Parathyroid adenoma (tissue), 2 donors: ENCODE results near the gene FAM149A.

Experiments
- H2AFZ ChIP-seq: fragments of 300-600 bp; sonication (generic); one replicate; pipeline ENCODE4 v1.7.0; 2017; ENCODE audit warnings: antibody characterized with exemption, mild to moderate bottlenecking
- H3K27ac ChIP-seq: fragments of 300-600 bp; sonication (generic); one replicate; pipeline ENCODE4 v1.7.0; 2017
- H3K27me3 ChIP-seq: fragments of 300-600 bp; sonication (generic); one replicate; pipeline ENCODE4 v1.7.0; 2017; ENCODE audit warnings: low read length; ENCODE audit not compliant: control insufficient read depth, insufficient read depth
- H3K36me3 ChIP-seq: fragments of 300-600 bp; sonication (generic); one replicate; pipeline ENCODE4 v1.7.0; 2017; ENCODE audit warnings: low read length; ENCODE audit not compliant: control insufficient read depth, insufficient read depth
- H3K4me1 ChIP-seq: fragments of 300-600 bp; sonication (generic); one replicate; pipeline ENCODE4 v1.7.0; 2017; ENCODE audit warnings: control low read depth
- H3K4me2 ChIP-seq: fragments of 300-600 bp; sonication (generic); one replicate; pipeline ENCODE4 v1.7.0; 2017; ENCODE audit warnings: low read length
- H3K4me3 ChIP-seq: fragments of 300-600 bp; sonication (generic); one replicate; pipeline ENCODE4 v1.7.0; 2017; ENCODE audit warnings: low read depth, low read length
- H3K79me2 ChIP-seq: fragments of 300-600 bp; sonication (generic); one replicate; pipeline ENCODE4 v1.7.0; 2017; ENCODE audit warnings: control low read depth
- H3K9ac ChIP-seq: fragments of 300-600 bp; sonication (generic); one replicate; pipeline ENCODE4 v1.7.0; 2017; ENCODE audit warnings: mild to moderate bottlenecking
- H3K9me3 ChIP-seq: fragments of 300-600 bp; sonication (generic); one replicate; pipeline ENCODE4 v1.7.0; 2017; ENCODE audit warnings: low read length; ENCODE audit not compliant: control insufficient read depth
- CTCF ChIP-seq: fragments of 300-600 bp; sonication (generic); IDR thresholded peaks from one replicate; pipeline ENCODE4 v1.7.0; 2017; ENCODE audit warnings: antibody characterized with exemption, mild to moderate bottlenecking
- donor health status: primary hyperparathyroidism.

FAM149A gene

GRCh38 chr4:186088523-186088922, 16.0 kb upstream of the FAM149A start:
- TF ChIP-seq CTCF: no peak
- H2AFZ ChIP-seq: no peak overlapping the region
- H3K27ac ChIP-seq: no peak overlapping the region

DNA sequence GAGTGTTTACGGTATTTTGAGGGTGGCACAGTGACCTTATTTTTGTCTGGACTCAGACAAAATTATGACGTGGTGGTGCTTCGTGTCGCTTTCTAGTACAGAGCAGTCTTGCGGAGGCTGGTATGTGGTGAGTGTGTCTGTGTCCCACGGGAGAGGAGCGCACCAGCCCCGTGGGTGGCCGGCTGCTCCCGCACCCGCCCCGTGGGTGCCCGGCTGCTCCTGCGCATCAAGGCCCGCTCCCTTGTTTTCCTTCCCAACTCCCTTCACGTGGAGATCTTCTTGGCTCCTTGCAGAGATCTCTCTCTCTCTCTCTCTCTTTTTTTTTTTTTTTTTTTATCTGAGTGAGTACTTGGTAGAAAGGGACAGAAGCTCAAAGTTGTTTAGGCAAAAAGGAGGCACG, 12.2 kb upstream of the FAM149A start:
- H3K4me1 ChIP-seq: no peaks in the 10 kb centered on the region
- no peak for TF ChIP-seq CTCF
- no peaks in the 10 kb centered on the region for H3K27me3 ChIP-seq
- H3K79me2 ChIP-seq: no peaks in the 10 kb centered on the region
- no peaks in the 10 kb centered on the region for H3K9me3 ChIP-seq
- no peak overlapping the region for H3K27ac ChIP-seq
- H3K4me2 ChIP-seq: no peak overlapping the region
- H3K9ac ChIP-seq: no peak overlapping the region
- H2AFZ ChIP-seq: no peak overlapping the region
- no peaks in the 10 kb centered on the region for H3K36me3 ChIP-seq
- no peak overlapping the region for H3K4me3 ChIP-seq

More at GRCh38 chr4:186088523-186088922, 16.0 kb upstream of the FAM149A start:
- Histone ChIP-seq H3K79me2 (no peaks in the 10 kb centered on the region), H3K4me1 (no peaks in the 10 kb centered on the region), H3K9me3 (no peaks in the 10 kb centered on the region), H3K27me3 (no peaks in the 10 kb centered on the region), H3K9ac (no peak overlapping the region), H3K36me3 (no peaks in the 10 kb centered on the region), H3K4me2 (no peak overlapping the region), H3K4me3 (no peak overlapping the region)

GRCh38 chr4:186095406-186095805, 9.1 kb upstream of the FAM149A start:
- Histone ChIP-seq H3K36me3 (no peaks in the 10 kb centered on the region), H2AFZ (no peak overlapping the region), H3K4me3 (no peak overlapping the region), H3K4me2 (no peak overlapping the region), H3K79me2 (no peaks in the 10 kb centered on the region), H3K4me1 (no peaks in the 10 kb centered on the region), H3K27ac (no peak overlapping the region), H3K27me3 (no peaks in the 10 kb centered on the region), H3K9ac (no peak overlapping the region), H3K9me3 (no peaks in the 10 kb centered on the region)
- TF ChIP-seq CTCF: no peak

GRCh38 chr4:186096681-186097165, 7.8 kb upstream of the FAM149A start:
- Histone ChIP-seq H3K4me1 (no peaks in the 10 kb centered on the region), H3K27me3 (no peaks in the 10 kb centered on the region), H2AFZ (no peak overlapping the region), H3K4me2 (no peak overlapping the region), H3K79me2 (no peaks in the 10 kb centered on the region), H3K27ac (no peak overlapping the region), H3K4me3 (no peak overlapping the region), H3K36me3 (no peaks in the 10 kb centered on the region), H3K9me3 (no peaks in the 10 kb centered on the region), H3K9ac (no peak overlapping the region)
- no peak for TF ChIP-seq CTCF

DNA sequence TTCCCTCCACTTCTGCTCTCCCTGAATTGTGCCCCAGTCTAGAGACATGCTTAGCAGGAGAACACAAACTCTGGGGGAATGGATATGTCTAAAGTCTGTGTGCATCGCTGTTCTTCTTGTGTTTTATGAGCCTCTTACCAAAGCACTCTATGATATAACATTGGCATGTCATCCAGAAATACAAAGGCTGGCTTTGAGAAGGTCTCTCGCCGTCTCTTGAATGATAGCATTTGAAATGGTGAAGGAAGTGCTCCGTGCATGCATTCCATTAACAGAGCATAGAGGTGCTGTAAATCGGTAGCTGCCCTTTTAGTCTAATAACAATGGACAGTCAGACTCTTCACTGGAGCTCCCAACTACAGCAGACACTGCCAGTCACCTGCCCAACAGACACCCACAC, 7.1 kb upstream of the FAM149A start:
- Histone ChIP-seq H2AFZ (no peak overlapping the region), H3K27ac (no peak overlapping the region), H3K4me1 (no peaks in the 10 kb centered on the region), H3K27me3 (no peaks in the 10 kb centered on the region), H3K36me3 (no peaks in the 10 kb centered on the region), H3K4me3 (no peak overlapping the region), H3K79me2 (no peaks in the 10 kb centered on the region), H3K4me2 (no peak overlapping the region), H3K9ac (no peak overlapping the region), H3K9me3 (no peaks in the 10 kb centered on the region)
- TF ChIP-seq CTCF: no peak
